ENCODE results near the gene PRODH.

GRCh38 chr22:18983120-18983651 lies 47.1 kb upstream of the PRODH start:
- TF ChIP-seq POLR2A (IDR thresholded peaks at IDR 0.05) (no peak), CTCF (IDR thresholded peaks at IDR 0.05) (no peak)
